HG03280 (cell line): ENCODE data around the gene FBXW7.

ENCODE experiments used
- ATAC-seq: cut with Tn5 transposase; IDR thresholded peaks from one replicate; pipeline ENCODE4 v1.9.1; 2021; ENCODE audit warnings: mild to moderate bottlenecking, moderate library complexity; ENCODE audit not compliant: unreplicated experiment

FBXW7 gene

DNA sequence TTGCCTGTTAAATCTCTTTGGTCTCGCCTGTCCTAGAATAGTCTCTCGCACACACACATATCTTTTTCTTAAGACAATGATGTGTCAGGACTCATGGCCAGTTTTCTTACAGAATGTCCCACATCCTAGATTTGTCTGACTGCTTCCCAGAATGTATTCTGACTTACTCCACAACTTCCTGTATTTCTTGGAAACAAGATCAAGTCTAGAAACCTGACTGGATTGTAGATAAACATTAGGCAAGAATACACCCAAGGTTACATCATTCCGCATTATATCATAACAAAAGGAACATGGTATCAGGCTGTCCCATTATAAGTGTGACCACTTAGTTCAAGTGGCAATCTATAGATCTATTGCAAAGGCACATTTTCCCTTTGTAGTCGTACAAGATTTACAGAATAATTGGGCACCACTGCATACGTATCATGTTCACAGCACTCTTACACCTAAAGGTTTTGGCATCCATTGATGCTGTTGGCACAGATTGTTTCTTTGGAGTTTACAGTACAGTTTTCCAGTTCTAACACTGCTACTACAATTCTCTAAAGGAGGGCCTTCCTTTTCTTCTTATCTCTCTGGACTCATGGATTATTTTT, 56.4 kb downstream of the FBXW7 start:
- ATAC-seq, result no peak

DNA sequence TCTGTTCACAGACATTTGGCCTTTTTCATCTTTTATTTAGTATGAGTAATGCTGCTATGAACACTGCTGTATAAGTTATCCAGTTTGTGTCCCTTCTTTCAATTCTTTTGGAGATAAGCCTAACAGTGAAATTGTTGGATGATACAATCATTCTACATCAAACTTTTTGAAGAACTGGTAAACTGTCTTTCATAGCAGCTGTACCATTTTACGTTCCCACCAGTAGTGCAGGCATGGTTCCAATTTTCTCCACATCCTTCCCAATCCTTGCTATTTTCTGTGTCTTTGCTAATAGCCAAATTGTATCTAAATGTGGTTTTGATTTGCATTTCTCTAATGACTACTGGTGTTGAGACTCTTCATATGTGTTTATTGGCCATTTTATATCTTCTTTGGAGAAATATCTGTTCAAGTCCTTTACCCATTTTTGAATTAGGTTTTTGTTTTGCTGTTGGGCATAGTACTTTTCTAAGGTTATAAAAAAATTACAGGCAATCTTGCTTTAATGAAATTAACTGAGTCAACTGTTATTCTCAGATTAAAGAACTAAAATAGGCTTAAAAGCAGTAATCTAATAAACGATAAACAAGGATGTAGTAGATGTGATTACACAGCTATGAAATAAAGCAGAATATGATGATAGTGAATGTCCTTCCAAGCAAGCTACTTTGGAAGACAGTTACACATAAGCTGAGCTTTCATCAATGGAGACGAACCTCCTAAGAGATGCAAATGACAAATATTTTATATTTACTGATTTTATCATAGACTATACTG, 57.2 kb downstream of the FBXW7 start:
- ATAC-seq, result no peak

DNA sequence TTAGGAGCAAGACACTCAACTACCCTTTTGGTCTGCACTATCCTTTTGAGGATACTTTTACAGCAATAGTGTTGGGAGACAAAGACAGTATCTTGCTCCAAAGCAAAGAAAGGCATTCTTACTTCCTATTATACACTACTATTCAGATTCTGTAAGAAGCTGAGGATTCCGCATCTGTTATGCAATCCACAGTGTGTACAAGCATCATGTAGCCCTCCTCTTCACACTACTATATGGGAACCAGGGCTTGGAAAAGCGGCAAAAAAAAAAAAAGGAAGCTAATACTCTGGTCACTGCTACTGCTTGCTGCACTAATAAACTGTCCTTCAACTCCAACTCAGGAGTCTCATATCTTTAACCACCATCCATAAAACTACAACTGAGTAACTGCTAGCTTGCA, 59.1 kb downstream of the FBXW7 start:
- ATAC-seq, result no peak

DNA sequence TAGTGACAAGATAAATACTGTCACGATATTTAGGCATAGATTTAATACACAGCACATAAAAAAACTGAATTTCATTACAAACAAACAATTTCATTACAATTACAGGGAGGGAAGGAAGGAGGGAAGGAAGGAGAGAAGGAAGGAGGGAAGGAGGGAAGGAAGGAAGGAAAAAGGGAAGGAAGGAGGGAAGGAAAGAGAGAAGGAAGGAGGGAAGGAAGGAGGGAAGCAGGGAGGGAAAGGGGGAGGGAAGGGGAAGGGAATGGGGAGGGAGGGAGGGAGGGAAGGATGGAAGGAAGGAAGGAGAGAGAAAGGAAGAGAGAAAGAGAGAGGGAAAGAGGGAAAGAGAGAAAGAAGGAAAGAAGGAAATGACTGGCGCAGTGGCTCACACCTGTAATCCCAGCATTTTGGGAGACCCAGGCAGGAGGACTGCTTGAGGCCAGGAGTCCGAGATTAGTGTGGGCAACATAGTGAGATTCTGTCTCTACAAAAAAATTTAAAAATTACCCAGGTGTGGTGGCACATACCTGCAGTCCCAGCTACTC, 64.6 kb downstream of the FBXW7 start:
- no peak for ATAC-seq

DNA sequence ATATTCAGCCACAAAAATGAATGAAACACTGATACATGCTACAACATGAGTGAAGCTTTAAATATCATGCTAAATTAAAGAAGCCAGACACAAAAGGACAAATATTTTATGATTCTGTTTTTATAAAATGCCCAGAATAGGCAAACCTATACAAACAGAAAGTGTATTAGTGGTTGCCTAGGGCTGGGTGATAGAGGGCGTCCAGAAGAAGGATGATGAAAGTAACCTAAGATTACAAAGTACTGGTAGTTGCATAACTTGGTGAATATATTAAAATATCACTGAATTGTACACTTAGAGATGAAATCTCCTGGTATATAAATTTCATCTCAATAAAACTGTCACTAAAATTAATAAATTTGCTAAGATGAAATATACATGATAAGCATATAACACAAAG, 67.5 kb downstream of the FBXW7 start:
- no peak for ATAC-seq

DNA sequence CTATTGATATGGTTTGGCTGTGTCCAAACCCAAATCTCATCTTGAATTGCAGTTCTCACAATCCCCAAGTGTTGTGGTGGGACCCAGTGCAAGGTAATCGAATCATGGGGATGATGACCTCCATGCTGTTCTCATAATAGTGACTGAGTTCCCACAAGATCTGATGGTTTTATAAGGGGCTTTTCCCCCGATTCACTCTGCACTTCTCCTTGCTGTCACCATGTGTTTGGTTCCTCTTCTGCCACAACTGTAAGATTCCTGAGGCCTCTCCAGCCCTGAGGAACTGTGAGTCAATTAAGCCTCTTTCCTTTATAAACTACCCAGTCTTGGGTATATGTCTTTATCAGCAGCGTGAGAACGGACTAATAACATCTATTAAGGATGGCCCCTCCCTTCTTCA, 68.8 kb downstream of the FBXW7 start:
- no peak for ATAC-seq

DNA sequence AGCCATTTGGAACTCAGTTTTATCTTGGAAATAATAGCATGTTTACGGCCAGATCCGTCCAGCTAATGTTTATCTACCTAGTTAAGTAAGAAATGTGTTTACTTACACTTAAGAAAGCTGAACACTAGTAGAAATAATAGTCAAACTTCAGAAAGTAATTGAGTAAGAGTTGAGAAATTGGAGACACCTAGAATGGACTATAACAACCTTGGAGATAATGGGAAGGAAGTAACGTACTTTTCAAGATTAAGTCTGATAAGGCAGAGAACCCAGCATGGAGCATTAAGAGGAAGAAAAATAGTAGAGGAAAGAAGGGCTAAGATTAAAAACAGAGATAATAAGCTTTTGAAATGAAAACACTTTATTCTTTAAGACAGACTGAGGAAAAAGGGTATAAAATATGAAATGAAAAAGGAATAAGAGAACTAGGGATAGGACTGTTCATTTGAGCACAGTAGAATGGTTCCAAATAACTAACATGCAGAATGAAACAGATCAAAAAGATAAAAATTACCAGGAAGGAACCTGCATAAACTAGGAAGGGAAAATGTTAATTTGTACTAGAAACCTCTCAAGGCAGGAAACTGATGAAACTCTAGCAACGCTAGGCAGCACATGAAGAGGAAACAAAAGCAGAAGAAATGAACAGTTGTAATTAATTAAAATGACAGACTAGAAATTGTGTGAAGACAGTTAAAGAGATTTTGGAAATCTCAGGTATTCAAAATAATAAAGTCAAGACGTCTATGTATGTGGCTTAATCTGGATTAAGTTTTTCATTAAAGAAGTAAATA, 71.7 kb downstream of the FBXW7 start:
- ATAC-seq, result no peak

DNA sequence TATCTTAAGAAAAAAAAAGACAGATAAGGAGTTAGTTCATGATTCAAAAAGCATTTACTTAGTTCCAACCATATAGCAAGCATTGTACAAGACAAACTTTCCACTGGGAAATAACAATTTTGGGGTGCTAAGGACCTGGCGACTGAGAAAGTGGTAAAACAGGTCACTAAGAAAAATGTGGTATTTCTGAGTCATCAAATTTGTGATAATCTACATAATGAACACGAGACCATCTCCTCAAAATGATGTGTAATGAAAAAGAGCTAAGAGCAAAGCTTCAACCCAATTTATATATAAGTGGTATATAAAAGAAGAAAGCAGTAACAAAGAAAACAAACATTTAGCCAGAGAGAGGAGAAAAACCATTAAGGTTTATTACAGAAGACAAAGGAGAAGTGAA, 72.3 kb downstream of the FBXW7 start:
- no peak for ATAC-seq

DNA sequence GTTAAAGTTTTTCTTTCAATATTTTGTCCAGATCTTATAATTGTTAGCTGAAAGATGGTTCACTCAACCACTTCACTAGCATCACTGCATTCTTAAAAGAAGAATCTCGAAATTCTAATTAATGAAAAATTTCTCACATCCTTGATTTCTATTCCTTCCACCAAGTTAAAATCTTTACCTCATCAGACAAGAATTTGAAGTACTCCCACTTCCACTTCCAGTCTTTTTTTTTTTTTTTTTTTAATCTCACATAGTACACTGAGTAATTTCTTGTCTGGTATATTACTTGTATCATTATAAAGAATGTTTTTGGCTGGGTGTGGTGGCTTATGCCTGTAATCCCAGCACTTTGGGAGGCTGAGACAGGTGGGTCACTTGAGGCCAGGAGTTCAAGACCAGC, 73.2 kb downstream of the FBXW7 start:
- no peak for ATAC-seq

DNA sequence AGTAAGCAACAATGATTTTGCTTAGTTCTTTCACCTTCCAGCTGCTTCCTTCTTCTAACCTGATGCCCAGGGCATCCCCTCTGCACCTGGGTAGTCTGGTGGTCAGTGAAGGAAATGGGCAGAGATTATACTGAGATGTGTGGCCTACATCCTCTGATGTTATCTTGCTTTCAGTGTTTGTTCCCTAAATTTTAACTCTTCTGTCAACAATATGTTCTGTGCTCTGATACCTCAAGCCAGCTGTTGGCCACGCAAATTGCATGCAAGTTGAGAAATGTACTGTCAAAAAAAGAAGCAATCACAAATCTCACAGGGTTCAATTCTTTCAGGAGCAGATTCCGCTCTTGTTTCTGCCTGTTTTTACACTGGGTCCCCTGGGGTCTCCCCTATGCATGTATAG, 73.8 kb downstream of the FBXW7 start:
- peak; percentile 59 for ATAC-seq

DNA sequence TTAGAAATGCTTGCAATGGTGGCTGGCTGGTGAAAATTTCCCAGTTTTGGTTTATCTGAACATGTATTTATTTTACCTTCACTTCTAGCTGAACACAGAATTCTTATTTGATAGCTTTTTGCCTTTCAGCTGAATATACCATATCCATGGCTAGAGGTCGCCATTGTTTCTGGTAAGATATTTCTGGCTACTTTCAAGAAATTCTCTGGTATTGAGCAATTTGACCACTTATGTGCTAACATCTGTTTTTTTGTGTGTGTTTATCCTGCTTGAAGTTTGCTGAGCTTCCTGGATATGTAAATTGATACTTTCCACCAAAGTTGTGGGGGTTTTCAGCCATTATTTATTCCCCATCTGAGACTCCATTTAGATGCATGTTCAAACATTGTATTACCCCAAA, 75.4 kb downstream of the FBXW7 start:
- ATAC-seq, result no peak

DNA sequence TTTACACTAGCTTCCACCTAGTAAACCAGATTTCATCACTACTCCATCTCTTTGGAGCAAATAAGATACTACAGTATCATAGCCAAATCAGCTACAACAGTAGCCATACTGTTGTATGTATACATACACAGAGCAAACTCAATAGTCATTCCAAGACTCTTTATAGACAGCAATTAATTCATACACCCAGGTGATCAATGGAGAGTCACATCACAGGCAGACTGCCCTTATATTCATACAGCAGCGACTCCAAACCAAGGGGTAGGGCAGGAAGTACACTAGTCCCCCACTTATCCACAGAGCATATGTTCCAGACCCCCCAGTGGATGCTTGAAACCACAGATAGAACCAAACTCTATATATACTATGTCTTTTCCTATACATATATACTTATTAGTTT, 76.6 kb downstream of the FBXW7 start:
- no peak for ATAC-seq

DNA sequence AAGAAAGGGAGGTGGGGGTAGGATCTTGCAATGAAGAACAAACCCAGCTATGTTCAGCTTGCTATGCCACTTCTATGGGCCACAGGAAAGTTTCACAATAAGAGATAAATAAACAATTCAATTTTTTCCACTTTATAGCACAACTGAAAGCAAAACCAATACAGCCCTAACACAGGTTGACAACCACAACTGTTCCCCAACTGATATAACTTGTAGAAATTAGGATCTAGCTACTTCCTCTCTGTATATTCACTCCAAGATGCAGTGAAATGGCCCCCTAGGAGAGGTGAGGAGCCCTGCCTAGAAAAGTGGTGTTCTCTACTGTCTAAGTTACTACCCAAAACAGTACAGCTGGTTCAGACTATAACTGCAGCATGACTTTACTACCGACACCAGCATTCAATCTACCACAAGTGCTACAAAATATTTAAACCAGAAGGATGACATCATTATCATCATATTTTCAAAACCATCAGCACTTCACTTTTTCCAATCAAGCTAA, 77.0 kb downstream of the FBXW7 start:
- peak; percentile 40 for ATAC-seq

DNA sequence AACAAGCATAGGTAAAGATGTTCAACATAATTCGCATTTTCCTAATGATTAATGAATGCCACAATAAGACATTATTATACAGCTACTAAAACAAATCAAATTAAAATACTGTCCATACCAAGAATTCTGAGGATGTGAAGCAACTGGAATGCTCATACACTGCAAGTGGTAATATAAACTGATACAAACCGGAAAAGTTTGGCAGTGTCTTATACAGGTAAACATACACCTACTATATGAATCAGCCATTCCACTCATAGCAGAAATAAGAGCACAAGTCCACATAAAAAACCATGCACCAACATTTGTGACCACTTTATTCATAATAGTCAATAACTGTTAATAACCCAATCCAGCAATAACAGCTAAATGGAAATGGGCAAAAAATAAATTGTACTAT, 79.3 kb downstream of the FBXW7 start:
- ATAC-seq, result no peak

DNA sequence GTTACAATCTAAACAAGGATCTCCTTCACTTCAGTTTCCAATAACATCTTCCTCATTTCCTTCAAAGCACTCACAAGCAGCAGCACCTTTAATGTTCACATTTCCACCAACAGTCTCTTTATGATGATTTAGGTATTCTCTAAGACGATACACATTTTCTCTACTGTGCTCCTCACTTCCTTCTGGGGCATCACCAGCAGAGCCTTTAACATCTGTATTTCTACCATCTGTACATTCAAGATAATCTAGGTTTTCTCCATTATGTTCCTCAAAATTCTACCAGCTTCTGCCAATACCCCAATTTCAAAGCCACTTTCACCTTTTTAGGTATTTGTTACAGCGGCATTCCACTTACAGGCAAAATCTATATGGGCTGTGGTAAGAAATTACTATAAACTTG, 80.6 kb downstream of the FBXW7 start:
- ATAC-seq, result no peak

DNA sequence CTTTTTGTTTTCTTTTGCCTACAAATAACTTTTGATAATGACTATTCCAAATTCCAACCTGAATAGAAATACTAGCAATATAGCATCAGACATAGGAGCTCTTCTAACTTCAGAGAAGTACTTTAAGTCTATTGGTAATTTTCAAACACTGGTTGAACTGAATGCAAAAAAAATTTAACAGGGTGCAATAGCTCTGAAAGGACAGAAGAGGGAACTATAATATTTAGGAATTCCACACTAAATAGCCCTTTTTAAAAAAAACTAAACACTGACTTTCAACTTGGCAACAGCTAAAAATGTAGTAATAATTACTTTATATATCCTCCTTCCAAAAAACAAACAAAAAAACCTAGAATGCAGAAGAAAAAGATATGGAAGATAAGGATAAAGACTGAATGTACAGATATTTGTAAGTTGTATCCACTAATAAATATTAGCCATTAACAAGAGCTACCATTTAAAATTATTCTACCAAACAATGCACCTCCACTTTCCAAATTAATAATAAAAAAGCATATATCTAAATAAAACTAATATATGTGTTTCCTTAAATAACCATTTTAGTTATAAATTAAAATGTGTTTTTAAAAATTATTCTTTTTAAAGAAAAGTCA, 81.4 kb downstream of the FBXW7 start:
- ATAC-seq, result no peak

DNA sequence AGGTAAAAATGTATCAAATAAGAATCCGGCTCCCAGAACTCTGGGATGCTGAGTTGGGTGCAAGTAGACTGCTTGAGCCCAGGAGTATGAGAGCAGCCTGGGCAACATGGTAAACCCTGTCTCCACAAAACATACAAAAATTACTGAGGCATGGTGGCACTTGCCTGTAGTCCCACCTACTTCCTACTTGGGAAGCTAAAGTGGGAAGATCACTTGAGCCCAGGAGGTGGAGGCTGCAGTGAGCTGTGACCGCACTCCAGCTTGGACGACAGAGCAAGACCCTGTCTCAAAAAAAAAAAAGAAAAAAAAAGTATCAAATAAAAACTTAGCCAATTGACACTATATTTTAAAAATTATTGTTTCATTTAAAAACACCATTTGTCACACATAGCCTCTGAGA, 84.4 kb downstream of the FBXW7 start:
- ATAC-seq, result no peak

DNA sequence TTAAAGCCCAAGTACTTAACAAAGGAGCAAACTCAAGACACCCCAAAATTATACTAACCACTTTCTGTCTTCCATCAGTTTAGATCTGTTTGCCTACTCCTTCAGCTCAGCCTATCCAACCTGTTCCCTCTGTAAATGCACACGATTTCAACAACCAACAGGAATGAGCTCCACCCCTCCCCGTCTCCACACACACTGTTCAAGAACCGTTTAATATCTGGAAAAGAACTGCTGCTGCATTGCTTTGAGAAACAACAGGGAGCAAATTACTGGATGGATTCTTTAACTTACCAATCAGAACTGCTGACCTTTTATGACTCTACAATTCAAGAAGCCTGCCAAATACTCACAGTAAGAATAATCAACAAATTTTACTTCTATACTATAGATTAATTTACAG, 87.0 kb downstream of the FBXW7 start:
- ATAC-seq, result no peak

DNA sequence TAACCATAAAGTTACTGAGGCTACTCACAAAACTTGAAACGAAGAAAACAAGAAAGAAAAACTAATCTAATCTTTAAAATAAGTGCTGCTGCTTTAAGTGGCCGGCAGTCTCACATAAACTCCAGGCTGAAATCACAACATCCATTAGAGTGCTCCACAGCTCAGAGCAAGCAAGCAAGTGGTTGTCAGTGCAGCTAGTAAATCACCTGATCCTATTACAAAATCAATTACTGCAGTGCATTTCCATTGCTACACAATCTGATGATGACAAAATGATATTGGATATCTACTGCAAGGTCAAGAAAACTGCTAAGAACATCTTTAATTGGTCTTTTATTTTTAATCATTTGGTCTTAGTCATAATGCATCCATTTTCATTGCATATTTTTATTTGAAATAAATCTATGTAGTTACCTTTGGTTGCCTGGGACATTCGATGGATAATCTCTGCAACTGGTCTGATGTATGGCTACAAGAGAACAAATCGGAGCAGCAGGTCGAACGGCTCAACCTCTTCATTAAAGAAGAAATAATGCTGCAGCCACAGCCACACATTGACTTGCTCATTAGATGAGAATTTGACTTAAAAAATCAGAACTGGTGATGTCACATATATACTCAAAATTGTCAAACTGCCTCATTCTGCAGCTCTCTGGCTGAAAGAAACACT, 87.7 kb downstream of the FBXW7 start:
- ATAC-seq, result no peak

DNA sequence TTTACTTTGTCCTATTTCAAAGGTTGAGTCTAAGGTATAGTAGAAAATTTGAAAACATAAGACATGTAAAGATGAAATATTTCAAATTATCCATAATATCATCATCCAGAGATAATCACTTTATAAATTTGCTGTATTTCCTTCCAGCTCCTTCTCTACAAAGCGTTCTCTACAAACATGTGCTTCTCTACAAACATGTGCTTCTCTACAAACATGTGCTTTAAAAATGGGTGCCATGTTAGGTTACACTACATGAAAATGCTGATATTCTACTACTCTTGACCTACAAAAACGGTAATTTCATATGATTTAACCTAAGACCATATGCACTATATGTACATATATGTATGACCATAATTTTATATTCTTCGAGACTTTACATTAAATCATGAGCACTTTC, 92.0 kb downstream of the FBXW7 start:
- ATAC-seq, result no peak

DNA sequence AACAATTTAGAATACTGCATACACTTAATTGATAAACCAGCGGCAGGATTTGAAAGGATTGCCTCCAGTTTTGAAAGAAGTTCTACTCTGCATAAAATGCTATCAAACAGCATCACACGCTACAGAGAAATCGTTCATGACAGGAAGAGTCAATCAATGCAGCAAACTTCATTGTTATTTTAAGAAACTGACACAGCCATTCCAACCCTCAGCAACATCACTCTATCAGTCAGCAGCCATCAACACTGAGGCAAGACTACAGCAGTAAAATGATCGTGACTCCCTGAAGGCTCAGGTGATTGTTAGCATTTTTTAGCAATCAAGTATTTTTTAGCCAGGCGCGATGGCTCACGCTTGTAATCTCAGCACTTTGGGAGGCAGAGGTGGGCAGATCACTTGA, 98.3 kb downstream of the FBXW7 start:
- no peak for ATAC-seq
